ENCODE data around the gene NRXN3. TPM values are rescaled to one million over a fixed set of nuclear protein-coding genes. Genes with fewer than 3 reads are reported as not detected.

Gene NRXN3
- total RNA-seq, 2 donors from 2014 or later = not detected

GRCh38 chr14:78897443-78897842 lies 727.3 kb downstream of the NRXN3 start:
- no peak overlapping the region for H3K4me3 Mint-ChIP-seq
- no peaks in the 10 kb centered on the region for H3K36me3 Mint-ChIP-seq (ENCODE audit: low read depth)
- H3K4me1 Mint-ChIP-seq = no peaks in the 10 kb centered on the region
- no peaks in the 10 kb centered on the region for H3K9me3 ChIP-seq (ENCODE audit: control insufficient read depth, low read length, poor library complexity, severe bottlenecking)
- ATAC-seq = no peak
- no peak overlapping the region for H3K27ac Mint-ChIP-seq
- no peaks in the 10 kb centered on the region for H3K27me3 Mint-ChIP-seq
- DNase-seq = no peak

- no peak overlapping the region for H3K4me3 Mint-ChIP-seq
- H3K27me3 Mint-ChIP-seq = no peaks in the 10 kb centered on the region
- no peaks in the 10 kb centered on the region for H3K36me3 Mint-ChIP-seq (ENCODE audit: low read depth)
- no peak for DNase-seq
- ATAC-seq = no peak
- H3K4me1 Mint-ChIP-seq = no peaks in the 10 kb centered on the region
- H3K9me3 ChIP-seq (ENCODE audit: control insufficient read depth, low read length, poor library complexity, severe bottlenecking) = no peaks in the 10 kb centered on the region
- H3K27ac Mint-ChIP-seq = no peak overlapping the region
Observed at GRCh38 chr14:78902010-78902623, 731.9 kb downstream of the NRXN3 start.

- H3K9me3 ChIP-seq (ENCODE audit: control insufficient read depth, low read length, poor library complexity, severe bottlenecking) = no peaks in the 10 kb centered on the region
- Mint-ChIP-seq H3K36me3 (ENCODE audit: low read depth) (no peaks in the 10 kb centered on the region), H3K27ac (no peak overlapping the region), H3K4me1 (no peaks in the 10 kb centered on the region), H3K4me3 (no peak overlapping the region), H3K27me3 (no peaks in the 10 kb centered on the region)
- ATAC-seq (no peak), DNase-seq (no peak)
Observed at GRCh38 chr14:78904094-78904493, 733.9 kb downstream of the NRXN3 start.

GRCh38 chr14:78917462-78917861 lies 747.3 kb downstream of the NRXN3 start:
- H3K9me3 ChIP-seq (ENCODE audit: control insufficient read depth, low read length, poor library complexity, severe bottlenecking) = no peaks in the 10 kb centered on the region
- H3K4me1 Mint-ChIP-seq = no peaks in the 10 kb centered on the region
- H3K27ac Mint-ChIP-seq = no peak overlapping the region
- no peaks in the 10 kb centered on the region for H3K36me3 Mint-ChIP-seq (ENCODE audit: low read depth)
- DNase-seq (no peak), ATAC-seq (no peak)
- no peaks in the 10 kb centered on the region for H3K27me3 Mint-ChIP-seq
- no peak overlapping the region for H3K4me3 Mint-ChIP-seq

GRCh38 chr14:78921856-78922255 lies 751.7 kb downstream of the NRXN3 start:
- H3K27ac Mint-ChIP-seq = no peak overlapping the region
- no peaks in the 10 kb centered on the region for H3K4me1 Mint-ChIP-seq
- H3K9me3 ChIP-seq (ENCODE audit: control insufficient read depth, low read length, poor library complexity, severe bottlenecking) = no peaks in the 10 kb centered on the region
- DNase-seq = no peak
- H3K4me3 Mint-ChIP-seq = no peak overlapping the region
- H3K27me3 Mint-ChIP-seq = no peaks in the 10 kb centered on the region
- no peak for ATAC-seq
- H3K36me3 Mint-ChIP-seq (ENCODE audit: low read depth) = no peaks in the 10 kb centered on the region

GRCh38 chr14:78927261-78927660 lies 757.1 kb downstream of the NRXN3 start:
- H3K27ac Mint-ChIP-seq = no peak overlapping the region
- no peak overlapping the region for H3K4me3 Mint-ChIP-seq
- ATAC-seq = no peak
- H3K27me3 Mint-ChIP-seq = peaks cover 5% of the 10 kb centered on the region
- no peaks in the 10 kb centered on the region for H3K4me1 Mint-ChIP-seq
- no peak for DNase-seq
- no peaks in the 10 kb centered on the region for H3K36me3 Mint-ChIP-seq (ENCODE audit: low read depth)
- no peaks in the 10 kb centered on the region for H3K9me3 ChIP-seq (ENCODE audit: control insufficient read depth, low read length, poor library complexity, severe bottlenecking)

- ATAC-seq = no peak
- Mint-ChIP-seq H3K36me3 (ENCODE audit: low read depth) (no peaks in the 10 kb centered on the region), H3K4me1 (no peaks in the 10 kb centered on the region), H3K27me3 (peaks cover 13% of the 10 kb centered on the region), H3K4me3 (no peak overlapping the region), H3K27ac (no peak overlapping the region)
- DNase-seq = no peak
- H3K9me3 ChIP-seq (ENCODE audit: control insufficient read depth, low read length, poor library complexity, severe bottlenecking) = no peaks in the 10 kb centered on the region
Observed at GRCh38 chr14:78933166-78933565, 763.0 kb downstream of the NRXN3 start.

GRCh38 chr14:78933948-78934524 lies 763.9 kb downstream of the NRXN3 start:
- H3K4me3 Mint-ChIP-seq = no peak overlapping the region
- H3K36me3 Mint-ChIP-seq (ENCODE audit: low read depth) = no peaks in the 10 kb centered on the region
- ATAC-seq = no peak

GRCh38 chr14:78946949-78947348 lies 776.8 kb downstream of the NRXN3 start:
- ATAC-seq (no peak), DNase-seq (no peak)
- Mint-ChIP-seq H3K36me3 (ENCODE audit: low read depth) (no peaks in the 10 kb centered on the region), H3K4me1 (no peaks in the 10 kb centered on the region), H3K4me3 (no peak overlapping the region), H3K27ac (no peak overlapping the region), H3K27me3 (peaks cover 5% of the 10 kb centered on the region)
- H3K9me3 ChIP-seq (ENCODE audit: control insufficient read depth, low read length, poor library complexity, severe bottlenecking) = no peaks in the 10 kb centered on the region

More at GRCh38 chr14:78933948-78934524, 763.9 kb downstream of the NRXN3 start:
- Mint-ChIP-seq H3K4me1 (no peaks in the 10 kb centered on the region), H3K27ac (no peak overlapping the region), H3K27me3 (peaks cover 13% of the 10 kb centered on the region)
- H3K9me3 ChIP-seq (ENCODE audit: control insufficient read depth, low read length, poor library complexity, severe bottlenecking) = no peaks in the 10 kb centered on the region
- no peak for DNase-seq

- Mint-ChIP-seq H3K27me3 (peaks cover 4% of the 10 kb centered on the region), H3K27ac (no peak overlapping the region), H3K4me3 (no peak overlapping the region), H3K36me3 (ENCODE audit: low read depth) (no peaks in the 10 kb centered on the region), H3K4me1 (no peaks in the 10 kb centered on the region)
- no peak for DNase-seq
- no peak for ATAC-seq
- no peaks in the 10 kb centered on the region for H3K9me3 ChIP-seq (ENCODE audit: control insufficient read depth, low read length, poor library complexity, severe bottlenecking)
Observed at GRCh38 chr14:78947681-78948080, 777.5 kb downstream of the NRXN3 start.

- Mint-ChIP-seq H3K27ac (no peak overlapping the region), H3K4me3 (no peak overlapping the region), H3K4me1 (no peaks in the 10 kb centered on the region), H3K27me3 (peaks cover 4% of the 10 kb centered on the region), H3K36me3 (ENCODE audit: low read depth) (no peaks in the 10 kb centered on the region)
- DNase-seq = no peak
- ATAC-seq = no peak
- no peaks in the 10 kb centered on the region for H3K9me3 ChIP-seq (ENCODE audit: control insufficient read depth, low read length, poor library complexity, severe bottlenecking)
Observed at GRCh38 chr14:78950649-78951048, 780.5 kb downstream of the NRXN3 start.

GRCh38 chr14:78951602-78952001 lies 781.4 kb downstream of the NRXN3 start:
- Mint-ChIP-seq H3K27ac (no peak overlapping the region), H3K36me3 (ENCODE audit: low read depth) (no peaks in the 10 kb centered on the region), H3K4me1 (no peaks in the 10 kb centered on the region), H3K4me3 (no peak overlapping the region), H3K27me3 (peaks cover 4% of the 10 kb centered on the region)
- H3K9me3 ChIP-seq (ENCODE audit: control insufficient read depth, low read length, poor library complexity, severe bottlenecking) = no peaks in the 10 kb centered on the region
- ATAC-seq = no peak
- no peak for DNase-seq

GRCh38 chr14:78959674-78960264 lies 789.6 kb downstream of the NRXN3 start:
- peak in 2 of 3 donors; percentile 7 to 18 for DNase-seq
- no peak overlapping the region for H3K4me3 Mint-ChIP-seq
- H3K9me3 ChIP-seq (ENCODE audit: control insufficient read depth, low read length, poor library complexity, severe bottlenecking) = no peaks in the 10 kb centered on the region
- ATAC-seq = no peak
- peaks cover 2% of the 10 kb centered on the region for H3K27me3 Mint-ChIP-seq
- H3K36me3 Mint-ChIP-seq (ENCODE audit: low read depth) = no peaks in the 10 kb centered on the region
- no peak overlapping the region for H3K27ac Mint-ChIP-seq
- no peaks in the 10 kb centered on the region for H3K4me1 Mint-ChIP-seq
